ENCODE data around the gene CAMTA1. TPM values are rescaled to one million over a fixed set of nuclear protein-coding genes. Genes with fewer than 3 reads are reported as not detected.

The CAMTA1 gene
- total RNA-seq, 2 donors from 2014 or later, result 76.6 to 85.8 TPM

DNA sequence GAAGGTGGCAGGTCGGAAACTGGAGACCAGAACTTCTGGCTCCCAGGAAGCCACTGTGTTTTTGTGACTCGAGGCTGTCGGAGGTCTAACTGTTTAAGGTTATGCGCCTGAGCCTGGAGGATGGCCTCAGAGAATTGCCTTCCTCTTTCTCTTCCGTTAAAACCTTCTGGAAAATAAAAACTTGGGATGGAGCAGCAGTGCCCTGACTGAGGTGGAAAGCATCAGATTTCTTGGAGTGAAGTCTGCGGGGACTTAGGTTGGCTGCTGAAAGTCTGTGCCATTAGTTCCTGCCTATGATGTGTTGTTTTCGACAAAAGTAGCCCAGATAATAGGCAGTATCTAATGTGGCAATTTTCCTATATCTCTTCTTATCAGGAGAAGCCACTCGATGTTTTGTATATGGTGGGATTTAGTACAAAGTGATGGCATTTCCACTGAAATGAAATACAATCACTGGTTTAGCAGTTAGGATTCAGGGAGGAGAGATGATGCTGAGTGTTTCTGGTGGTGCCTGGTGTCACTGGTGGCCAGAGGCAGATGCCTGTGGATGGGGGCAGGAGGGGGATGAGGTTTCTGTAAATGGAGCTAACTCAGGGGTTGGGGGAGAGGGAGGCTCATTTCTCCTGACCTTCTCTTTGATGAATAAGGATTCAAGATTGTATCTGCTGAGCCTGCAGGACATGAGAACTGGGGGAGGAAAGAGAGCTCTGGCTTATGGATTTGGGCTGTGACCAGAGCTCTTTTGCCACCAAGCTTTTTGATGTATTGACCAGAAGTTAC, 150.8 kb downstream of the CAMTA1 start:
- intact Hi-C loops (cut with DNase I, micrococcal nuclease), result no loop called here
- ATAC-seq, result no peak
- DNase-seq, result no peak

DNA sequence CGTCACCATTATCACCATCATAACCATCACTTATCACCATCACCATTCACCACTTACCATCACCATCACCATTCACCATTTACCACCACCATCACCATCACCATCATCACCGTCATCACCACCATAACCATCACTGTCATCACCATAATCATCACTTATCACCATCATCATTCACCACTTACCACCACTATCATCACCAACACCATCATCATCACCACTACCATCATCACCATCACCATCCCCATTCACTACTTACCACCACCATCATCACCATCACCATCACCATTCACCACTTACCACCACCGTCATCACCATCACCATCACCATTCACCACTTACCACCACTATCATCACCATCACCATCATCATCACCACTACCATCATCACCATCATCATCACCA, 151.8 kb downstream of the CAMTA1 start:
- DNase-seq, result no peak
- ATAC-seq, result no peak
- intact Hi-C loops (cut with DNase I, micrococcal nuclease), result no loop called here

DNA sequence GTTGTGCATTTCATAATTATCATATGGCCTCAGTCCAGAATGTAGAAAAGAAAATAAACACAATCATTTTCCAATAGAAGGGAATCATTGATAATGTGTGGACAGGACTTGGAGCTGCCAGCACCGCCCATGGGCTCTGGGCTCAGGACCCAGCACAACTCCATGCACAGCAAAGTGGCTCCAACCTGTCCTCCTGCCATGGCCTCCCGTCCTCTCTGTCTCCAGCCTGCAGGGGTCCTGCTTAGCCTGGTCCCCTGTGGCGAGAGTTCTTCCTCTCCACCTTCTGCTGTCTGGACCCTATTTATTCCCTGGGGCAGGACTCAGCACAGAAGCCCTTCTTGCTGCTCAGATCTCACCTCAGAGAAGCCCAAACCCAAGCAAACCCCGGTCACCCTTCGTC, 154.1 kb downstream of the CAMTA1 start:
- no peak for ATAC-seq
- intact Hi-C loops (cut with DNase I, micrococcal nuclease), result no loop called here

DNA sequence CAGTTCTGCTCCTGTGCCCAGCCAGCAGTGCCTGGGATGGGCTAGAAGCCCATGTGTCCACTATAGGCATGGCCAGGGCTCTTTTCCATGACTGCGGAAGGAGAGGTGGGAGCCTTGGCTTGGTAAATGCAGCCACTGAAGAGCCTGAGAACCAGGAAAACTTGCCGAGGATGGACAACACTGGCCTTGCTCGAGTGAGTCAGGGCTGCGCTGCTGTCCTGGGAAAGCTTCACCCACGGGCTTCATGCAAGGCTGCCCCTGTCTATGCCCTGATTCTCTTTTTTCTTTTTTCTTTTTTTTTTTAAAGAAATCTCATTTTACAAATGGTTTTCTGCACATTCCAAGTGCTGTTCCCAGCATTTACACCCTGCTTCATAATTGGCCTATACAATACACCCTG, 156.5 kb downstream of the CAMTA1 start:
- ATAC-seq (no peak), DNase-seq (no peak)
- intact Hi-C loops (cut with DNase I, micrococcal nuclease), result no loop called here

More for the DNA sequence above, 154.1 kb downstream of the CAMTA1 start:
- DNase-seq, result no peak

DNA sequence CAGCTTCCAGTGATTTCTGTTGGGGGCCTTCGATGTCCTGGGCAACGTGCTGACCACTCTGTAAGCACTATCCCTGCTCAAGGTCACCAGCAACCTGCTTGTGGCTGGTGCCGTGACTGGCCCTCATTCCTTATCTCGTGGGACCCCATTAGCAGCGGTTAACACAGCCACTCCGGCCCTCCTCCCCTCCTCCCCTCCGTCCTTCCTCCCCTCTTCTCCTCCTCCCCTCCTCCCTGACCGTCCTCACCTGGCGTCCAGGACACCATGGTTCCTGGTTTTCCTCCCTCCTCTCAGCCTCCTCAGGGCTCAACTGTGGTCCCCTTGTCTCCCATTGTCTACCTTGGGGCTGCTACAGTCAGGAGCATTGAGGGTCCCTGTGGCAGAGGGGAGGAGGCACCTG, 157.7 kb downstream of the CAMTA1 start:
- DNase-seq, result no peak
- no peak for ATAC-seq
- intact Hi-C loops (cut with DNase I, micrococcal nuclease), result no loop called here

DNA sequence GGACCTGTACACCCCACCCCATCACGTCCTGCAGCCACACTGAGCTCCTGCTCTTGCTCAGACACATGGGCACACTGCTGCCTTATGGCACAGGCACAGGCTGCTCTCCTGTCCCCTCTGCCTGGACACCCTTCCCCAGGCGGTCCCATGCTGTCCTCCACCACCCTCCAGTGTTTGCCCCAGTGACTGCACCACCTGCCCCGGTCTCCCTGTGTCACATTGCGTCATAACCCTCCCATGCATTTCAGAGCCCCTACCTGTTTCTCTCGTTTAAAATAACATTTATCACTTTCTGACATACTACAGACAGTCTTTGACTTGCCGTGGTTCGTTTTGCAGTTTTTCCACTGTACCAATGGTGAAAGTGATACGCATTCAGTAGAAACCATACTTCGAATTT, 159.2 kb downstream of the CAMTA1 start:
- DNase-seq (no peak), ATAC-seq (no peak)
- intact Hi-C loops (cut with DNase I, micrococcal nuclease), result no loop called here

DNA sequence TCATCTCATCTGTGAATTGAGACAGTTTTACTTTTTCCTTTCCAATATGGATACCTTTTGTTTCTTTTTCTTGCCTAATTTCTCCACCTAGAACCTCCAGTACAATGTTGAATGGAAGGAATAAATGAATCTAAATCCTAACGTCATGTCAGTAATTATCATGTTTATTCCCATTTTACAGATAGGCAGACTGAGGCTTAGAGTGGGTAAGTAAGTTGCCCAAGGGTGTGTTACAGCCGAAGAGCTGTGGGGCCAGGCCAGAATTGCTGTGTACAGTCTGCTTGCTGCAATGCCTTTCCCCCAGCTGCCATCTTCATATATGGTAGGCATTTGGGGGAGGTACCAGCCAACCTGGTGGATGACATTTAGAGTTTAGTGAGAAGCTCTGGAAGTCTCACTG, 162.7 kb downstream of the CAMTA1 start:
- intact Hi-C loops (cut with DNase I, micrococcal nuclease), result no loop called here
- ATAC-seq (no peak), DNase-seq (no peak)

DNA sequence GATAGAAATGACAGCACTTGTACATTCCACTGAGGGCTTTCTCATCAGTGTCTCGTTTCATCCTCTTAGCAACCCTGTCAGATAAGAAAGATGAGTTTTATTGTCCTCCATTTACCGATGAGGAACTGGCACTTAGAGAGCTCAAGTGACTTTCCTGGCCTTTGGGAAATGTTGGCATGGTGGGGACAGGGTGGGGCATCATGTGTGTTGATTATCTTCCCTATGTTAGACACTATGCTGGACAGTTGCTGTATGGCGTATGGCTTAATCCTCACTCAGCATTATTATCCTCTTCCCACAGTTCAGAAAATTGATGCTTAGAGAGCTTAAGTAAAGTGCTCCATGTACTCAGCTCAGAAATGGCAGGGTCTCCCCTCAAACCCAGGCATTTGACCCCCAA, 163.2 kb downstream of the CAMTA1 start:
- DNase-seq, result no peak
- intact Hi-C loops (cut with DNase I, micrococcal nuclease), result no loop called here
- no peak for ATAC-seq

DNA sequence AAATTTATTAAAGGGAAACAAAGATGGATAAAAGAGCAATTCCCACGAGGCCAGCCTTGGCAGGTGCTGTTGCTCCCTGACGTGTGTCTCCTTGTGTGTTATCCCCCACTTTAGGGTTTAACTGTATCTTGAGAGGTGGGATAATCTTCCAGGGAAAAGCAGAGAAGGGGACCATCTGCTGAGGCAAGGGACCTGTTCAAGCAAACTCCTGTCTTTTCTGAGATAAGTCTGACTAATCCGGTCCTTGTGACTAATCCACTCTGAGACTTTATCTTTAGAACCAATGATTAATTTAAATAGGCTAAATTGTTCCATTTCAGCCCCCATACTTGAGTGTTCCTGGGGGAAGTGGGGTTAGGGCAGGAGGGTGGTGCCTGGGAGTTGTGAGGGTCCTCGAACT, 163.6 kb downstream of the CAMTA1 start:
- ATAC-seq, result no peak
- intact Hi-C loops (cut with DNase I, micrococcal nuclease), result no loop called here

DNA sequence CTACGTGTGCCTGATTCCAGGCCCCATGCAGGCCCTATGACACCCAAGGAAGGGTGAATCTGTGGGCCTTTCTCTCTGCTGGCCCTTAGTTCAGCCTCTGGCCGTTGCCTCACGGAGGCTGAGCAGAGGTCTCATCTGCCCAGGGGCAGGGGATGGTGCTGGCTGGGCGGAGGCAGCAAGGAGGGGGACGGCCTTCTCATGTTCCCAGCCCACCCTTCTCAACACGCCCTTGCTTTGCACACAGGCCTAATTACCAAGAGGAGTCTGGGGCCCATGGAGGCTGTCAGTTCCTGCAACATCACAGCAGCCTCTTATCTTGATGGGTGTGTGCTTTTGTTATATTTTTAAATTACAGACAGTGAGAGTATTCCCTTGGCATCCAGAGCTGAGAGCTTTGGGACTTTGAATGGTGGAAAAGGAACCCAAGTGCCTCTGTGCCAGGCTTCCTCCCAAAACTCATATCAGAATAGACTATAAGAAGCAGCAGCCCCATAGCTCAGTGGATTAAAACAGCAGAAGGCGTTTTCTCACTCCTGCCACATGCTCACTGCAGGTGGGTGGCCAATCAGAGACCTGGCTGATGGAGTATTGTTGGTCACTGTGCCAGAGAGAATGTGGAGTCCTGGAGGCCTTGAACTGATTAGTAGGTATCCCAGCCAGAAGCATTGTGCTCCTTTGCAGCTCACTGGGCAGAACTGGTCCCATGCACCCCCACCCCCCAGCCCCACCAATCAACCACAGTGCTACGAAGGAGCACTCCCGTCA, 164.9 kb downstream of the CAMTA1 start:
- intact Hi-C loops (cut with DNase I, micrococcal nuclease), result no loop called here
- ATAC-seq, result no peak

More for the DNA sequence above, 163.6 kb downstream of the CAMTA1 start:
- DNase-seq, result no peak

DNA sequence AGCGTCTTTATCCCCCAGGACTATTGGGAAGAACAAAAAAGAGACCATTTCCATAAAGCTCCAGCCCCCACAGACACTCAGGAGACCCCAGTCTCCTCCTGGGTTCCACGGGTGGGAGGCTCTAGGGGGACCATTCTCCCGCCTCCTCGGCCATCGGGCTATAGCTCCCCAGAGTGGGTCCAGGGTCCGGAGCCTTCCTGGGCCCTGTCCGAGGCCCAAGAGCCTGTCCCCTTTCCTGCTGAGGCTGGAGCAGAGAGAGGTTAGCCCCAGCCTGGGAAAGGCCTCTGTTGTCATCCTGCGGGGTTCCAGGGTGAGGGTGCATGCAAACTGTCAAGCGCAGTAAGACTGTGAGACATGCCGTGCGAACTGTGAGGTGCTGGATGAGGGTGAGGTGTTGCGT, 166.3 kb downstream of the CAMTA1 start:
- DNase-seq (no peak), ATAC-seq (no peak)
- intact Hi-C loops (cut with DNase I, micrococcal nuclease), result no loop called here

More for the DNA sequence above, 164.9 kb downstream of the CAMTA1 start:
- DNase-seq, result no peak

DNA sequence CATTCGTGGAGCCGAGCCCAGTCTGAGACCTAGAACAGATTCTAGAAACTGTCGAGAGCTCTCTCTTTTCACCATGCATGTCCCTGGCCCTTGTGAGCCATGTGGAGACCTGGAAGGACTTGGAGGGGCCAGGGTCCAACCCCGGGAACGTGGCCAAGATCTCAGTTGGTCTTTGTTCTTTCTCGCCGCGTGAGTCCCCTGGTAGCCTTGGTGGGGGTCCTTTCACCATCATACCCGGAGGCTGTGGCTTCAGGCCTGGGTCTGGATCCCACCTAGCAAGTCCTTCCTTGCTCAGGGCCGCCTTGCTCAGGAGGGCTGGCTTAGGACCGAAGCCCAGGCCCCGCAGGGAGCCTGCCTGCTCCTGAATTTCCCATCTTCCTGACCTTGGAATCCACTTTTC, 168.0 kb downstream of the CAMTA1 start:
- intact Hi-C loops (cut with DNase I, micrococcal nuclease), result no loop called here
- ATAC-seq, result no peak
- DNase-seq, result no peak

DNA sequence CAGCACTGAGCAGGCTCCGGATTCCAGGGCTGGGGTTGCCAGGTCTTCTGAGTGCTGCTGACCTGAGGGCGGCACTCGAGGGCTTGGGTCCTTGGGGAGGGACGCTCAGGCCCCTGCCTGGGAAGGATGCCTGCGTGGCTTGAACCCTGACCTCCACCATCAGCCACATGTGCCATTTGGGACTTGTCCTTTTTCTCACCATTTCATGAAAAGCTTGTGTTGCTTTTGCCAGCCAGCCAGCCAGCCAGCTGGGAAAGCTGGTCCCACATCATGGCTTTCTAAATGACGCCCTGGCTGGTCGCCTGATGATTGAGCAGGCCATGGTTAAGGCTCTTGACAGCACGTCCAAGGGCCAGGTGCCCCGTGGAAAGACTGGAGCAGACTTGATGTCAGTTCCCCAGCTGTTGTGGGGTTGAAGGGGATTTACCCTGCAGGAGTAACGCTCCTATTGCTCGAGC, 168.7 kb downstream of the CAMTA1 start:
- ATAC-seq, result no peak

DNA sequence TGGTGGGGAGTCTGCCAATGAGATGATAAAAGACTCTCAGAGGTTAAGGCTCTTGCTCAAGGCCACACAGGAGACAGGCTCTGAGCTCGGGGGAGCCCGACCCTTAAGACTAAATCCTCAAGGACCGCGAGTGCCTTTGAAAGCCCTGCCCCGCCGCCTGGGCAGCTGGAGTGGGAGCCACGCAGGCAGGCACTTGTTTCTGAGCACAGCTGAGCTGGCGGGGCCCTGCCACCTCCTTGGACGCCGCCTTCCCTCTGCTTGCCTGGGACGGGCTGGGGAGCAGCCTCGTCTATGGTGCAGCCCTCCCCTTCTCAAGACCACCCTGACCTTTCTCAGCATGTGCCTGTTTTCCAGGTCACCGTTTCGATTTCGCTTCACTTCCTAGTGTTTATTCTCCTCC, 169.3 kb downstream of the CAMTA1 start:
- ATAC-seq (no peak), DNase-seq (no peak)
- intact Hi-C loops (cut with DNase I, micrococcal nuclease), result no loop called here

More for the DNA sequence above, 168.7 kb downstream of the CAMTA1 start:
- intact Hi-C loops (cut with DNase I, micrococcal nuclease), result no loop called here
- DNase-seq, result no peak

DNA sequence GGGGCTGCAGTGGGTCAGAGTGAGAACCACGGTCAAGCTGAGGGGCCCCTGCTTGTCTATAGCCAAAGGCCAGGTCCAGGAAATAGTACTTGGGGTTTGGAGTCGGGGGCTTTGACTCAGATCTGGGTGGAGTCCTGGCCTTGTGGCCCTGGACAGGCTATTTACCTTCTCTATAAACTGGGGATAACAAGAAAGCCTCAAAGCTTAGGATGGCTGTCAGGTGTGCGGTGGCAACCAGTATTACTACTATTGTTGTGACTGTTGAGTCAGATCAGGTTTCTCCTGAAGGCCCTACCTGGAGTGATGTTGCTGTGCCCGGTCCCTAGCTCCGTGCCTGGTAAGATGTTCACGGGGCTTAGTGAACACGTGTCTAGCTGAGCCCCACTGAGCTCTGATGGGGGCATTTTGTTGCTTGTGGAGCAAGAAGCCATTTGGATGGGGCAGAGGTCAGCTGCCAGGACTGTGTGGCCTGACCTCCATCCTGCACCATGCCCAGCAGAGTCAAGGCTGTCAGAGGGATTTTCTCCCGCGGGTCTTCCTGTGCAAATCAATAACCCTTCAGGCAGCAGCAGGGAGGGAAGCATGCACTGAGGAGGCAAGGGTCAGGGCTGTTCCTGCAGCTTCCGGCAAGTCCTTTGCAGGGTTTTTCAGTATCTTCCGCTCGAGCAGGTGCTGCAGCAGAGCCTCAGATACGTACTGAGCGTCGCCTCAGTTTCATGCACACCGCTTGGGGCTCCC, 170.3 kb downstream of the CAMTA1 start:
- intact Hi-C loops (cut with DNase I, micrococcal nuclease), result no loop called here
- peak; percentile 57 for ATAC-seq
- no peak for DNase-seq

DNA sequence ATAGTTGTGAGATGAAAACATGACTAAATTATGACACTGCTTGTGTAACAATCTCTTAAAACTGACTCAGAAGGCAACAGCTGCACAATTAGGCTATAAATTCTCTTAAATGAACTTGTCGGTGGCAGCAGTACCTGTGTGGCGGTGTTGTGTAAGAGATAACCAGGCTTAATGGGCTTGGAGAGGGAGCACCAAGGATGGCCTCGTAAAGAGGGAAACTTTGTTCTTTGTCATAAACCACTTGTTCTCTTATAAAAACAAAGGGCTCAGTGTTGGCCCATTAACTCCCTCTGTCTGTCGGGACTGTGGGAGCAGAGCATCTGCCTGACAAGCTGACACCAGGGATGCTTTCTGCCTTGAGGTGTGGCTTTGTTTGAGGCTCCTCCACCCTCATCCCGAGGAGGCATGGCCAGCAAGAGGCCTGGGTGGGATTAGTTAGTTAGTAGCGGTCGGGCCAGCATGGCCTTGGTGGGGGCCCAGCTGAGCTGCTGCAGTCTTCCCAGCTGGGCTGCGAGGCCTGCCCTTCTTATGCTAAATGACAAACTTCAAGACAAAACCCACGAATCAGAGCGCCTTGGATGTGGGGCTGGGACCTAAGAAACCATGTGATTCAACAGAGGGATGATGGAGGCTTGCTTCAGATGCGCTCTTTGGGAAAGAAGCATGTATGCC, 171.4 kb downstream of the CAMTA1 start:
- intact Hi-C loops (cut with DNase I, micrococcal nuclease), result no loop called here
- ATAC-seq (peak; percentile 84), DNase-seq (no peak)

DNA sequence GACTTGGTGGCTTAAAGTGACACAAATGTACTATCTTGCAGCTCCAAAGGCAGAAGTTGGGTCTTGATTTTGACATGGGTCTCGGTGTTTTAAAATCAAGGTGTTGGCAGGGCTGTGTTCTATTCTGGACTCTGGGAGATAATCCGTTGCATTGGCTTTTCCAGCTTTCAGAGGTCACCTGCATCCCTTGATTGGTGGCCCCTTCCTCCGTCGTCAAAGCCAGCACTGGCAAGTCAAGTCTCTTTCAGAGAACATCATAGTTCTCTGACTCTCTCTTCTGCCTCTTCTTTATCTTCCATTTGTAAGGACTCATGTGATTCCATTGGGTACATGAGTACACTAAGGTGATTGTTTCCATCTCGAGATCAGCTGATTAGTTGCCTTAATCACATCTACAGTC, 172.1 kb downstream of the CAMTA1 start:
- DNase-seq, result no peak
- intact Hi-C loops (cut with DNase I, micrococcal nuclease), result no loop called here

DNA sequence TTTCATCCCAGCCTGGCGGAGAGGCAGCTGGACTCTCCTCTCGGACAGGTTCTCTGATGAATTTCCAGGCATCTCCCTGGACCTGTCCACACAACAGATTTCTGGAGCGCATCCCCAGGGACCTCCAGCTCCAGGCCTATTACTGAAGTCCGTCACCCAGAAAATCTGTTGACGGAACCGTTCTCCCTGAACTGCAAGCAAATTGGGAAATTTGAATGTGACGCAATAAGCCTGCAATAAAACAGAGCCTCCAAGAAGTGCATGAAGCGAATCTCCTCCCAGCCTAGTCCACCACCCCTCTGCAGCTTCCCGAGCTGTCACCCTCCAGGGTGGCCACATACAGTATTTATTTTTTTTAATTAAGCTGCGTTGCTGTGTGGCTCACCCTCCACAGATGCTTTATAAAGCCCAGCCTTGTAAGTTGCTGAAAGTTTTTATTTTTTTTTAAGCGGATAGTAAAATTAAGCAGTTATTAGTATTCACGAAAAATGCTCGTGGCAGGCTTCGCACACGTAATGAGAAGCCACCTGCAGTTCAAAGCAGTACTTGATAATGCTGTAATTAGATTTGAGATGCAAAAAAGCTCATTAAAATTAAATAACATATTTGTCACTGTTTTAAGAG, 173.3 kb downstream of the CAMTA1 start:
- DNase-seq, result no peak
- intact Hi-C loops (cut with DNase I, micrococcal nuclease), result no loop called here
- ATAC-seq, result no peak

More for the DNA sequence above, 172.1 kb downstream of the CAMTA1 start:
- ATAC-seq, result no peak

DNA sequence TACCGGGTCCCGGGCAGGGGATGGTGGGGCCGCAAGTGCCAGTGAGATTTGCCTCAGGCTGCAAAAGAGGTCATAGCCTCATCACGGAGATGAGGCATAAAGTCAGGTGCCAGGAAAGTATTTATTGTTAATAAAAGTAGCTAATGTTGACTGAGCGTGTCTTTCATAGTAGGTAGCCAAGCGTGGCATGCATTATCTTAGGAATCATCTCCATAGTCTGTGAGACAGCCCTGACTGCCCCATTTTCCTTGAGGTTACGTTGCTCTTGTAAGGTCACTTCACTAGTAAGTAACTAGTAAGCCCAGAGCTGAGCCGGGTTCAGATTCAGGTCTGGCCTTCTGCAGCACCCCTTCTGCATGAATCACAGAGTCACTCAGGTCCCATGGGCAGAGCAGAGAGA, 174.2 kb downstream of the CAMTA1 start:
- DNase-seq, result no peak
- intact Hi-C loops (cut with DNase I, micrococcal nuclease), result no loop called here

More for the DNA sequence above, 174.2 kb downstream of the CAMTA1 start:
- no peak for ATAC-seq
